H54 (cell line): ENCODE measurements around the gene CREB3L1.
A peak's percentile ranks its signal among the peaks of the same experiment; 100 is the strongest.
"Not testable (repeated sequence)": the region's sequence is repeated elsewhere in the genome, so short reads cannot be mapped to it uniquely, and the experiment has no call there.

Experiments
- DNase-seq: peaks from one replicate; pipeline ENCODE4 v3.0.0; 2011; ENCODE audit warnings: low spot score, mixed read lengths; ENCODE audit not compliant: insufficient read length
- FAIRE-seq: peaks from 3 replicates; lab custom pipeline; 2011; peaks lifted over from hg19 to GRCh38; lab: Jason Lieb, UNC
- POLR2A ChIP-seq: IDR thresholded peaks from 2 replicates; pipeline ENCODE4 v1.6.1; 2011; ENCODE audit warnings: low read depth, mild to moderate bottlenecking, low read length

Gene CREB3L1

GRCh38 chr11:46291441-46292150 lies 14.1 kb downstream of the CREB3L1 start:
- TF ChIP-seq POLR2A = no peak
- DNase-seq (no peak), FAIRE-seq (no peak)

DNA sequence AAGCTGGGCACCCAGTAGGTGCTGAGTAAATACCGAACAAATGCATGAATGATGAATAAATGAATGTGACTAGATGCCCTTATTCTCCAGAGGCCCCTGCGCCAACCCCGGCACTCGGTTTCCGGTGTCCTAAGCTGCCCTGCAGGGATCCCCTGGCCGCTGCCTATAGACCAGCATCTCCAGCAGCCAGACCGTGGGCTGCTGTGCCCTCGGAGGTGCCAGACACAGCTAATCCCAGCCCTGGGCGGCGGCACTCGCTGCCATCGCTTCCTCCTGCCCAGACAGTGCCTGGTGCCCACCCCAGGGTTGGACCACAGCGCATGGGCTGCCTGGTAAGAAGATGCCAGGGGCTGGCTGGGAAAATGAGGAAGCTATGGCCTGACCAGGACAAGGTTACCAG lies 15.6 kb downstream of the CREB3L1 start:
- DNase-seq (no peak), FAIRE-seq (no peak)
- no peak for TF ChIP-seq POLR2A

GRCh38 chr11:46293641-46294103 lies 16.2 kb downstream of the CREB3L1 start:
- DNase-seq (no peak), FAIRE-seq (peak; percentile 48)
- TF ChIP-seq POLR2A = no peak

DNA sequence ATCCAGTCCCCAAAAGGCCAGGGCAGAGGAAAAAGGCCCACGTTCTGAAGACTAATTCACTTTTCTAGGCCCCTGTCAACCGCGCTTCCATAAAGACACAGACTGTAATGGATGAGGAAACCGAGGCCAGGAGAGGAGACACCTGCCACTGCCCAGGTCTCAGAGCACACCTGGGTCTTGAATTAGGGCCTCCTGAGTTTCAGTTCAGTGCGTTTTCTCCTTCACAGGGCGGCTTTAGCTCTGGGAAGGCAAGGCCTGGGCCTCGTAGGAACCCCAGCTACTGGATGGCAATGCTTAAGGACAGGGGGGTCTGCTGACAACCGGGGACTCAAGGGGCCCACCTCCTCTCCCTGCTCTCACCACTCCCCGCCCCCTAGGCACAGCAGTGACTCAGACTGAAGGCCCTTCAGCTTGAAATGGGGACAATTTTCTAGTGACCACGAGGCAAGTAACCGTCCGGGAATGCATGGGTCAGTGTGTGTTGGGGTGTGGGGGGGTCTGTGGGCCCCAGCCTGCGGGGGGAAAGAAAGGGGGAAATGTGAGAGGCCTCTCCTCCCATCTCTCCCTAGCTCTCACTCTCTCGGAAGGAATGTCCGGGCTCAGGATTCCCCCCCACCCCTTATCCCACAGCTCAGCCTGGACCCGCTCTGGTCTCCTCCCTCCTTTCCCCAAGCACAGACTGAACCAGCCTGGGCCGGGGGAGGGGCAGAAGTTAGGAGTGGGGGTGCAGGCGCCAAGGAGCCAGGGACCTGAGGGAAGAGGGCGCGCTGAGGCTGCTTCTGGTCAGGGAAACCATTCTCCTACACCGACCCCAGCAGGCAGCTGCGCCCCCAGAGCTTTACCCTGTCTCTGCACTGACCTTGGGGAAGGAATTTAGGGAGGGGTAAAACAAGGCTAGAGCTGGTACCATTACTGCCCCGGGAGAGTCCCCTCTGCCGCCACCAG lies 17.2 kb downstream of the CREB3L1 start:
- DNase-seq (peak; percentile 87), FAIRE-seq (no peak)
- TF ChIP-seq POLR2A = 0 out of 2 replicates have a peak, but pooled peaks have one; percentile 11

GRCh38 chr11:46295312-46296058 lies 18.0 kb downstream of the CREB3L1 start:
- peak; percentile 94 for DNase-seq
- FAIRE-seq = no peak
- peak; percentile 75 for TF ChIP-seq POLR2A

GRCh38 chr11:46296059-46296527 lies 18.6 kb downstream of the CREB3L1 start:
- DNase-seq (no peak), FAIRE-seq (no peak)
- no peak for TF ChIP-seq POLR2A

GRCh38 chr11:46296528-46297448 lies 19.3 kb downstream of the CREB3L1 start:
- TF ChIP-seq POLR2A = no peak
- DNase-seq (no peak), FAIRE-seq (no peak)

DNA sequence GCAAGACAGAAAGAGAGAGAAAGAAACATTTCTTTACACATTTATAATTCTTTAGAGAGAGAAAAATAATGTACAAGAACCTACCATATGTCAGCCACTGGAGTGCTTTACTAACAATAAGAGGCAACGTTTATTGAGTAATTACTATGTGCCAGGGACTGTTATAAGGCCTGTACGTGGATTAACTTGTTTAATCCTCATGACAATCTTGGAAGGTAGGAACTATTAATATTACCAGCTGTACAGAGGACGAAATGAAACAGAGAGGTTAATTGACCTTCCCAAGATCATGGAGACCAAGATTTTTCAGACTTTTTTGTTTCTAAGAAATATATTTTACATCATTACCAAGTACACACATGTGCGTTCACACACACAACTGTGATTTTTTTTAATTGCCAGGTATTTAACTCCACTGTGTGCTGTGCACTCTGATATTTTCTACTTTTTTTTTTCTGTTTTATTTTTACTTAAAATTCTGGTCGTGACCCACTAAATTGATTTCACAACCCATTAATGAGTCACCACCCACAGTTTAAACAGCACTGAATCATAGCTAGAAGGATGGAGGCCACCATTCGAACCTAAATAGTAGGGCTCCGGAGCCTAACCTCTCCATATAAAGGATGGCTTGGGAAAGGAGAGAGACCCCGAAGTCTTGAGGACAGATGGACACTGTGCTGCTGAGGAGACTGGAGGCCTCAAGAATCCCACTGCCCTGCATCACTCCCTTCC lies 21.4 kb downstream of the CREB3L1 start:
- DNase-seq = no peak
- no peak for FAIRE-seq

GRCh38 chr11:46299451-46299961 lies 22.0 kb downstream of the CREB3L1 start:
- TF ChIP-seq POLR2A = no peak
- no peak for FAIRE-seq
- no peak for DNase-seq

More for the DNA sequence above, 21.4 kb downstream of the CREB3L1 start:
- no peak for TF ChIP-seq POLR2A

GRCh38 chr11:46300270-46300669 lies 22.8 kb downstream of the CREB3L1 start:
- FAIRE-seq (no peak), DNase-seq (no peak)
- no peak for TF ChIP-seq POLR2A

DNA sequence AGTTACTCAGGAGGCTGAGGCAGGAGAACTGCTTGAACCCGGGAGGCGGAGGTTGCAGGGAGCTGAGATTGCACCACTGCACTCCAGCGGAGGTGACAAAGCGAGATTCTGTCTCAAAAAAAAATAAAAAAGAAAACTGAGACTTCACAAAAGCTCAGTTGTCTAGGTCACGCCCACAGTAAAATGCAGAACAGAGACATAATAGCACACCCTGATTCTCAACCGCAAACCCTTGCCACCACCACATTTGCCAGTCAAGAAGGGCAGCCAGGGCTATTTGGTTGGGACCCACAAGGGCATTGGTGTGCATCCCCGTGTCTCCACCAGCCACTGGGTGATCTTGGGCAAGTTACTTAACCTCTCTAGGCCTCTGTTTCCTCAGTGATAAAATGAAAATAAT lies 25.4 kb downstream of the CREB3L1 start:
- TF ChIP-seq POLR2A = no peak

DNA sequence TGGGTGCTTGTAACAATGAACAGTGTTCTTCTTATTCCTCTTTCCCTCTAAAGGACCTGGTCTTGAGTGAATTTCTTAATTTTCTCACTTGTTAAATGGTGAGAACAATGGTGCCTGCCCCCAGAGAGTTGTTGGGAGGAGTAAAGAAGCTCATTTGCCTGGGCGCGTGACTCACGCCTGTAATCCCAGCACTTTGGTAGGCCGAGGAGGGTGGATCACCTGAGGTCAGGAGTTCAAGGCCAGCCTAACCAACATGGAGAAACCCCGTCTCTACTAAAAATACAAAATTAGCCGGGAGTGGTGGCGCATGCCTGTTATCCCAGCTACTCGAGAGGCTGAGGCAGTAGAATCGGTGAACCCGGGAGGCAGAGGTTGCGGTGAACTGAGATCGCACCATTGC lies 26.6 kb downstream of the CREB3L1 start:
- FAIRE-seq, DNase-seq: not testable (repeated sequence)

More for the DNA sequence above, 25.4 kb downstream of the CREB3L1 start:
- FAIRE-seq (no peak), DNase-seq (no peak)
